Sigmoid colon (tissue), 4 donors: Measurements from ENCODE around the gene CACNG1.

Experiments
- CTCF ChIP-seq, 4 experiments: fragments of 450-650 bp in 3 of 4; fragments of 200-600 bp in 1 of 4; IDR thresholded peaks; one replicate each; pipeline ENCODE4 v1.5.1; 2016 to 2019; ENCODE audit warnings: antibody characterized with exemption in 4 of 4, mild to moderate bottlenecking in 3 of 4, moderate library complexity in 2 of 4
- EP300 ChIP-seq, 4 donors: sonication (generic); formaldehyde crosslinking; IDR thresholded peaks; one replicate each; pipeline ENCODE4 v1.6.1; 2017; ENCODE audit warnings: antibody characterized with exemption in 4 of 4
- POLR2A ChIP-seq, 2 donors: fragments of 450-650 bp; IDR thresholded peaks; one replicate each; pipeline ENCODE4 v1.6.1; 2016; ENCODE audit warnings: antibody characterized with exemption in 2 of 2, mild to moderate bottlenecking in 2 of 2, moderate library complexity in 2 of 2

GRCh38 chr17:67085406-67085805, 41.1 kb downstream of the CACNG1 start:
- TF ChIP-seq POLR2A (IDR thresholded peaks at IDR 0.05) (no peak), CTCF (IDR thresholded peaks at IDR 0.05) (no peak), EP300 (IDR thresholded peaks at IDR 0.05) (no peak)
